Tibial nerve (tissue), 4 donors: ENCODE data around the gene GAB1. TPM values are rescaled to one million over a fixed set of nuclear protein-coding genes. Genes with fewer than 3 reads are reported as not detected.

Experiments used
- DNase-seq, 2 donors: peaks; one replicate each; pipeline ENCODE4 v3.0.0-alpha.2; 2019; ENCODE audit warnings: low spot score in 2 of 2
- H3K27ac ChIP-seq, 4 donors: fragments of 200-600 bp; sonication (generic) in 3 of 4; one replicate each; pipeline ENCODE4 v1.5.1; 2017 to 2019; ENCODE audit warnings: mild to moderate bottlenecking in 1 of 4
- H3K27me3 ChIP-seq, 2 donors: fragments of 200-600 bp; sonication (generic) in 1 of 2; one replicate each; pipeline versions ENCODE4 v1.5.1 to v1.6.0; 2017 to 2019
- H3K36me3 ChIP-seq, 3 donors: fragments of 200-600 bp; sonication (generic); one replicate each; pipeline ENCODE4 v1.5.1; 2018 to 2019
- H3K4me1 ChIP-seq, 4 donors: fragments of 200-600 bp; sonication (generic) in 3 of 4; one replicate each; pipeline ENCODE4 v1.5.1; 2017 to 2019
- H3K4me3 ChIP-seq, 4 donors: fragments of 200-600 bp; sonication (generic) in 3 of 4; one replicate each; pipeline ENCODE4 v1.5.1; 2017 to 2019; ENCODE audit warnings: mild to moderate bottlenecking in 1 of 4, moderate library complexity in 1 of 4
- H3K9me3 ChIP-seq, 4 donors: fragments of 200-600 bp; sonication (generic) in 3 of 4; one replicate each; pipeline ENCODE4 v1.5.1; 2017 to 2019
- CTCF ChIP-seq, 5 experiments: fragments of 200-600 bp in 3 of 5; fragments of 450-650 bp in 2 of 5; sonication (generic) in 3 of 5; IDR thresholded peaks; one replicate each; pipeline ENCODE4 v1.5.1; 2016 to 2019; ENCODE audit warnings: antibody characterized with exemption in 5 of 5, mild to moderate bottlenecking in 3 of 5, moderate library complexity in 2 of 5
- EP300 ChIP-seq, 2 donors: sonication (generic); formaldehyde crosslinking; IDR thresholded peaks; one replicate each; pipeline ENCODE4 v1.6.1; 2017; ENCODE audit warnings: antibody characterized with exemption in 2 of 2, mild to moderate bottlenecking in 1 of 2
- POLR2A ChIP-seq, 2 donors: fragments of 450-650 bp; IDR thresholded peaks; one replicate each; pipeline ENCODE4 v1.6.1; 2017; ENCODE audit warnings: antibody characterized with exemption in 2 of 2, mild to moderate bottlenecking in 2 of 2, moderate library complexity in 2 of 2
- WGBS, 2 donors: methylation state at CpG; one replicate each; pipeline ENCODE4 v1.1.5; 2018; 5-methylcytosine and 5-hydroxymethylcytosine counted together
- total RNA-seq, 4 donors: library from RNA; depleted of rRNA; stranded (reverse); fragments of >200 nt; gene quantifications; one replicate each; pipeline ENCODE4 v1.1.0, GENCODE V29; 2016

GAB1 gene
- total RNA-seq, 4 donors from 2014 or later: 50.7 to 123 (median 81.4) TPM

- peaks cover 8 to 100% (median 70%) of the 10 kb centered on the region in 4 donors for H3K4me1 ChIP-seq
- no peak for TF ChIP-seq POLR2A (IDR thresholded peaks at IDR 0.05)
- TF ChIP-seq EP300 (IDR thresholded peaks at IDR 0.05): peak; percentile 22 to 60
- TF ChIP-seq CTCF (IDR thresholded peaks at IDR 0.05): no peak
- no peaks in the 10 kb centered on the region for H3K27me3 ChIP-seq
- no peaks in the 10 kb centered on the region for H3K36me3 ChIP-seq
- H3K9me3 ChIP-seq: no peaks in the 10 kb centered on the region
- peak overlapping the region in 3 of 4 donors; percentile 56 to 74 (median 69) for H3K27ac ChIP-seq
- WGBS, 2 donors: 14 to 21% methylated on average over 6 of the region's 6 CpGs
- no peak for DNase-seq
- H3K4me3 ChIP-seq: peak overlapping the region in 1 of 4 donors; percentile 0
Observed at GRCh38 chr4:143358923-143359643, 22.4 kb downstream of the GAB1 start.

DNA sequence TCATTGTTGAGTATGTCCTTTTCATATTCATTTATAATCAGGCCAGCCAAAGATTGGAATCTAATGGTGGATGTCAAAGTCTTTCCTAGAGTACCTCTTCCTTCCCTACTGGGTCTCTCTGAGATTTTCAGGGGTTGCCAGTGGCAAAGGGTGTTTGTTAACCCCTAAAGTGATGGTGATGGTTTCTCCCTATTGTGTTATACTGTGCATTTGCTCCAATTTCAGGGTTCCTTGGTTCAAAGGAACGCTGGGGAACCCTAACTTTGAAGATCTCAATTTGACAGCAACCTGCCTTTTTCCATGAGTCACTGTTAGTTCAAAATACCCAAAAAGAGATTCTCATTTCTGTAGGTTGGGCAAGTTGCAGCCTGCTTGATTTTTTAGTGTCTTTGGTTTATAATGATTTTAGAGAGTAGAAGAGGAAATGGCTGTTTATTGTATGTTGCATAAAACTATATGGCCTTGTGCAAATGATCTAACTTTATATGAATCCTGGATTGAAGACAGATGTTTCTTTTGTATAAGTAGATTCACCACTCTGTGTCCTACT is 23.0 kb downstream of the GAB1 start:
- peak overlapping the region in 3 of 4 donors; percentile 56 to 74 (median 69) for H3K27ac ChIP-seq
- peak overlapping the region in 1 of 4 donors; percentile 0 for H3K4me3 ChIP-seq
- H3K4me1 ChIP-seq: peaks cover 6 to 98% (median 66%) of the 10 kb centered on the region in 4 donors

GRCh38 chr4:143360838-143361625 is 24.4 kb downstream of the GAB1 start:
- H3K36me3 ChIP-seq: no peaks in the 10 kb centered on the region
- TF ChIP-seq EP300 (IDR thresholded peaks at IDR 0.05): no peak
- TF ChIP-seq POLR2A (IDR thresholded peaks at IDR 0.05): no peak
- TF ChIP-seq CTCF (IDR thresholded peaks at IDR 0.05): no peak
- H3K9me3 ChIP-seq: no peaks in the 10 kb centered on the region
- no peak for DNase-seq
- peaks cover 5 to 94% (median 53%) of the 10 kb centered on the region in 4 donors for H3K4me1 ChIP-seq
- H3K4me3 ChIP-seq: no peak overlapping the region
- no peaks in the 10 kb centered on the region for H3K27me3 ChIP-seq
- peak overlapping the region in 1 of 4 donors; percentile 74 for H3K27ac ChIP-seq
- 17 to 30% methylated on average over 1 of the region's 1 CpG for WGBS, 2 donors

More for the DNA sequence above, 23.0 kb downstream of the GAB1 start:
- Histone ChIP-seq H3K36me3 (no peaks in the 10 kb centered on the region), H3K9me3 (no peaks in the 10 kb centered on the region), H3K27me3 (no peaks in the 10 kb centered on the region)
- no peak for TF ChIP-seq CTCF (IDR thresholded peaks at IDR 0.05)
- no peak for DNase-seq
- 57 to 63% methylated on average over 1 of the region's 1 CpG for WGBS, 2 donors

- no peaks in the 10 kb centered on the region for H3K9me3 ChIP-seq
- no peaks in the 10 kb centered on the region for H3K27me3 ChIP-seq
- 78 to 80% methylated on average over 5 of the region's 5 CpGs for WGBS, 2 donors
- DNase-seq: no peak
- H3K4me1 ChIP-seq: peaks cover 3 to 94% (median 42%) of the 10 kb centered on the region in 4 donors
- no peaks in the 10 kb centered on the region for H3K36me3 ChIP-seq
- H3K27ac ChIP-seq: peak overlapping the region in 2 of 4 donors; percentile 16 to 74
- TF ChIP-seq CTCF (IDR thresholded peaks at IDR 0.05) (no peak), POLR2A (IDR thresholded peaks at IDR 0.05) (no peak), EP300 (IDR thresholded peaks at IDR 0.05) (no peak)
- no peak overlapping the region for H3K4me3 ChIP-seq
Observed at GRCh38 chr4:143362349-143363046, 25.8 kb downstream of the GAB1 start.
